ENCODE measurements around the gene C1S.

The C1S gene

DNA sequence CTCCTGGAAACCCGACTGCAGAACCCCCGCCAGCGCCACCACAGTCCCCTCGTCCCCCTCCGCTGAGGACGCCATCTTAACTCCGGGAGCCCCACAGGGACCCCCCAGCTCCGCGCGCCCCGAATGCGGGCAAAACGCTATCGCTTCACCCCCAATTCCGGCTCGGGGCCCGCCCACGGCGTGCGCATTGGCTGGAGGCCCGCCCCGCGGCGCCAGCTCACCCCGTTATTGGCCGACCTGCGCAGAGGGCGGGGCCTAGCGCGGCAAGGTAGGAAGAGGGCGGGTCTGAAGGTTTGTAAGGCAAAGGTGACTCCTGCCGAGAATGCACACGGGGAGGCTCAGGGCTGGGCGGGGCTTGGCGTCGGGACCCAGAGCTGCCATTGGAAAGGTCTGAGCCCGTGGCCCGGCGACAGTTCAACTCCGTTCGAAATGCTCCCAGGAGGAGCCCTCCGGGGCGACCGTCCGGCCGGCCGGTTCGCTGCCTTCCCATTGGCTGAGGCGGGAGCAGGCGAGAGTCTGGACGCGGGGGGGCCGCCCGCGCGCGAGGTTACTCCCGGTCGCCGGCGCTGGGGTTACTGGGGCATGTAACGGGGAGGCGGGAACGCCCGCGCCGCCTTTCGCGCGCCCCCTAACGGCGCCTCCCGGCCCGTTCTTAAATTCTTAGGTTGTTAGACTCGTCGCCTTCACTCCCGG, 42.0 kb upstream of the C1S start, which contains the start of gene LPCAT3:
TSS of gene LPCAT3 (minus strand) at position 127 of the 693 bp plus-strand sequence. CDS start at position 75, 52 bp downstream.
- TF ChIP-seq PPARA (CRISPR knock-in tag; IDR thresholded peaks at IDR 0.05; ENCODE audit: borderline replicate concordance), result 0 out of 2 replicates have a peak, but pooled peaks have one; percentile 33
- no peak for TF ChIP-seq TCF4 (CRISPR knock-in tag; IDR thresholded peaks at IDR 0.05; ENCODE audit: borderline replicate concordance)
- TF ChIP-seq GLIS3 (CRISPR knock-in tag; IDR thresholded peaks at IDR 0.05), result 0 out of 2 replicates have a peak, but pooled peaks have one; percentile 39
- TF ChIP-seq, protein P1, sequence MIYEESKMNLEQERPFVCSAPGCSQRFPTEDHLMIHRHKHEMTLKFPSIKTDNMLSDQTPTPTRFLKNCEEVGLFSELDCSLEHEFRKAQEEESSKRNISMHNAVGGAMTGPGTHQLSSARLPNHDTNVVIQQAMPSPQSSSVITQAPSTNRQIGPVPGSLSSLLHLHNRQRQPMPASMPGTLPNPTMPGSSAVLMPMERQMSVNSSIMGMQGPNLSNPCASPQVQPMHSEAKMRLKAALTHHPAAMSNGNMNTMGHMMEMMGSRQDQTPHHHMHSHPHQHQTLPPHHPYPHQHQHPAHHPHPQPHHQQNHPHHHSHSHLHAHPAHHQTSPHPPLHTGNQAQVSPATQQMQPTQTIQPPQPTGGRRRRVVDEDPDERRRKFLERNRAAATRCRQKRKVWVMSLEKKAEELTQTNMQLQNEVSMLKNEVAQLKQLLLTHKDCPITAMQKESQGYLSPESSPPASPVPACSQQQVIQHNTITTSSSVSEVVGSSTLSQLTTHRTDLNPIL (CRISPR knock-in tag; IDR thresholded peaks at IDR 0.05; ENCODE audit: low read depth), result no peak

DNA sequence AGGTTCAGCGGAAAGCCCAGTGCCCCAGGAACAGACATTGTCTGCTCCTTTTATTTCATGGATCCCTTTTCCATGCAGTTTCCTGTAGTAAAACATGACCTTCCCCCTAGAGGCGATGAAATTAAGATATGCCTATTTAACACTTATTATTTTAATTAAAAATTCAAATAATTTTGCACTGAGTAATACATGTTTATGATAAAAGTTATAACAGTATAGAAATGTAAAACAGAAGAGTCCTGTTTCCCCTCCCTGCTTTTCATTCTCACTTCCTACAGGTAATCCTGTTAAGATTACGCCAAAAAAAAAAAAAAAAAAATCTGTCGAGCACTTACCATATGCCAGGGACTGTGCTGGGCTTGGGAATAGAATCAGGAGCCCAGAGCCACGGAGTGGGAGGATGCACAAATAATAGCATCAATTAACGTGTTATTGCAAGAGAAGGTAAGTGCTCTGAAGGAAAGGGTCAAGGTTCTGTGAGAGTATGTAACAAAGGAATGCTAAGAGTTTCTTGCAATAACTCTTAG, 41.4 kb upstream of the C1S start:
- no peak for ATAC-seq
- no peak for TF ChIP-seq GLIS3 (CRISPR knock-in tag; IDR thresholded peaks at IDR 0.05)
- TF ChIP-seq PPARA (CRISPR knock-in tag; IDR thresholded peaks at IDR 0.05; ENCODE audit: borderline replicate concordance), result no peak
- TF ChIP-seq, protein P1 (CRISPR knock-in tag; IDR thresholded peaks at IDR 0.05; ENCODE audit: low read depth), result no peak
- no peak for TF ChIP-seq ARNTL (CRISPR knock-in tag; IDR thresholded peaks at IDR 0.05; ENCODE audit: borderline replicate concordance, low read depth)
- TF ChIP-seq RARB (CRISPR knock-in tag; IDR thresholded peaks at IDR 0.05), result no peak

More for the DNA sequence above, 42.0 kb upstream of the C1S start, which contains the start of gene LPCAT3:
- peak; percentile 96 for ATAC-seq

DNA sequence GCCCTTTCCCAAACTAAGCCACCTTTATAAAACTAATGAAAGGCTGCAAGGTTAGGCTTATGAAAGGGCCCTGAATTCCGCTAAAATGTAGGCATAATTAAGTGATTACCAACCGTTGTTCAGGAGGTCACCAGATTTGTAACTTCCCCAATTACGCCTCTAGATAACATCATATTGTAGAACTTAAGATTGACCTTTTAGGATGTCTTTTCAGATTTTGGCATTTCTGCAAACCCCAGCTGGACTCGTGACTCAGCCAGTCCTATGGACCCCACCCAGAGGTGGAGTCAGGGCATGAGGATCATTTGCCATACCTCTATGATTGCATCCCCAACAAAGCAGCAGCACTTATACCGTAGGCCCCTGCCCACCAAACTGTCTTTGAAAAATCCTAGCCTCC, 38.6 kb upstream of the C1S start:
- TF ChIP-seq ZNF70 (CRISPR knock-in tag; IDR thresholded peaks at IDR 0.05) (no peak), TCF4 (CRISPR knock-in tag; IDR thresholded peaks at IDR 0.05; ENCODE audit: borderline replicate concordance) (no peak), ZFP30 (CRISPR knock-in tag; IDR thresholded peaks at IDR 0.05) (no peak), ZFP3 (CRISPR knock-in tag; IDR thresholded peaks at IDR 0.05) (no peak)
- TF ChIP-seq, protein P1 (CRISPR knock-in tag; IDR thresholded peaks at IDR 0.05; ENCODE audit: low read depth), result no peak
- TF ChIP-seq, protein P2, sequence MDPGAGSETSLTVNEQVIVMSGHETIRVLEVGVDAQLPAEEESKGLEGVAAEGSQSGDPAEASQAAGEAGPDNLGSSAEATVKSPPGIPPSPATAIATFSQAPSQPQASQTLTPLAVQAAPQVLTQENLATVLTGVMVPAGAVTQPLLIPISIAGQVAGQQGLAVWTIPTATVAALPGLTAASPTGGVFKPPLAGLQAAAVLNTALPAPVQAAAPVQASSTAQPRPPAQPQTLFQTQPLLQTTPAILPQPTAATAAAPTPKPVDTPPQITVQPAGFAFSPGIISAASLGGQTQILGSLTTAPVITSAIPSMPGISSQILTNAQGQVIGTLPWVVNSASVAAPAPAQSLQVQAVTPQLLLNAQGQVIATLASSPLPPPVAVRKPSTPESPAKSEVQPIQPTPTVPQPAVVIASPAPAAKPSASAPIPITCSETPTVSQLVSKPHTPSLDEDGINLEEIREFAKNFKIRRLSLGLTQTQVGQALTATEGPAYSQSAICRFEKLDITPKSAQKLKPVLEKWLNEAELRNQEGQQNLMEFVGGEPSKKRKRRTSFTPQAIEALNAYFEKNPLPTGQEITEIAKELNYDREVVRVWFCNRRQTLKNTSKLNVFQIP (CRISPR knock-in tag; IDR thresholded peaks at IDR 0.05; ENCODE audit: borderline replicate concordance, low read depth), result no peak
- ATAC-seq, result no peak

DNA sequence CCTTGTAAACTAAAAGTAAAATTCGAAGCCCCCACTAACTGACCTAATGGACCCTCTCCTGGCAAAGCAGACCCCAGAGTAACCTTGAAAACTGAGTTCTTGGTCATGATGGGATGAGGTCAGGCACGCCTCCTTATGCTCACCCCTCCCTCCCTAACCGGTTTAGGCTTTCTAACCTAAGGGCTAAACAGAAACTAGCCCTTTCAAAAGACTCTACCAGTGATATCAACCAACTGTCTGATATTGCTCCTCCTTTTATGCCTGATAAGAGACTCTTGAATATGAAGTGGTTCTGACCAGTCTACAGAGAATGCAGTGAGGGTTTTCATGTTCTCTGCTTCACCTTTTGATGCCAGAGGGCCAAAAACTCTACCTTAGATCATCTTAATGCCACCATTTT, 37.4 kb upstream of the C1S start:
- TF ChIP-seq TCF4 (CRISPR knock-in tag; IDR thresholded peaks at IDR 0.05; ENCODE audit: borderline replicate concordance), result no peak
- TF ChIP-seq ZNF565 (CRISPR knock-in tag; conservative IDR thresholded peaks at IDR 0.05; ENCODE audit: low read depth), result no peak
- no peak for TF ChIP-seq BACH2 (CRISPR knock-in tag; IDR thresholded peaks at IDR 0.05; ENCODE audit: borderline replicate concordance)
- no peak for TF ChIP-seq GLIS3 (CRISPR knock-in tag; IDR thresholded peaks at IDR 0.05)
- TF ChIP-seq PPARA (CRISPR knock-in tag; IDR thresholded peaks at IDR 0.05; ENCODE audit: borderline replicate concordance), result no peak
- no peak for ATAC-seq

DNA sequence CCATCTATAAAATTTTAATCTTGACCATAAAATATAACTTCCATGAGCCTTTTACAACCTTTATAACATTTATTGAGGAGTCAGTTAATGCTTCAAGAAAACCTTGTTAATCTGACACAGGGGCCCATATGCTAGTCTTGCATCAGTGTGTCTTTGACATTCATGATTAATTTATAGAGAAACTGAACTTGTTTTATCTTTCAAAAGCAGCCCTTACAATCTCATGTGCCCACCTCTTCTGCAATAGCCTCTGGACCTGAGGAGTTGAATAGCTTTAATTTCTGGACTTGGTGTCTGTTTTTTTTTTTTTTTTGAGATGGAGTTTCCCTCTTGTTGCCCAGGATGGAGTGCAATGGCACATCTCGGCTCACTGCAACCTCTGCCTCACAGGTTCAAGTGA, 33.7 kb upstream of the C1S start:
- ATAC-seq, result no peak
- TF ChIP-seq TCF4 (CRISPR knock-in tag; IDR thresholded peaks at IDR 0.05; ENCODE audit: borderline replicate concordance) (no peak), ZNF70 (CRISPR knock-in tag; IDR thresholded peaks at IDR 0.05) (no peak), CSDC2 (CRISPR knock-in tag; IDR thresholded peaks at IDR 0.05) (no peak), TOX (CRISPR knock-in tag; IDR thresholded peaks at IDR 0.05; ENCODE audit: borderline replicate concordance) (no peak), BACH2 (CRISPR knock-in tag; IDR thresholded peaks at IDR 0.05; ENCODE audit: borderline replicate concordance) (no peak), SNAI2 (CRISPR knock-in tag; IDR thresholded peaks at IDR 0.05) (no peak), OSR1 (CRISPR knock-in tag; IDR thresholded peaks at IDR 0.05) (no peak), GLIS3 (CRISPR knock-in tag; IDR thresholded peaks at IDR 0.05) (no peak), ARNTL (CRISPR knock-in tag; IDR thresholded peaks at IDR 0.05; ENCODE audit: borderline replicate concordance, low read depth) (no peak), ZFP3 (CRISPR knock-in tag; IDR thresholded peaks at IDR 0.05) (no peak)
- TF ChIP-seq, protein P3, sequence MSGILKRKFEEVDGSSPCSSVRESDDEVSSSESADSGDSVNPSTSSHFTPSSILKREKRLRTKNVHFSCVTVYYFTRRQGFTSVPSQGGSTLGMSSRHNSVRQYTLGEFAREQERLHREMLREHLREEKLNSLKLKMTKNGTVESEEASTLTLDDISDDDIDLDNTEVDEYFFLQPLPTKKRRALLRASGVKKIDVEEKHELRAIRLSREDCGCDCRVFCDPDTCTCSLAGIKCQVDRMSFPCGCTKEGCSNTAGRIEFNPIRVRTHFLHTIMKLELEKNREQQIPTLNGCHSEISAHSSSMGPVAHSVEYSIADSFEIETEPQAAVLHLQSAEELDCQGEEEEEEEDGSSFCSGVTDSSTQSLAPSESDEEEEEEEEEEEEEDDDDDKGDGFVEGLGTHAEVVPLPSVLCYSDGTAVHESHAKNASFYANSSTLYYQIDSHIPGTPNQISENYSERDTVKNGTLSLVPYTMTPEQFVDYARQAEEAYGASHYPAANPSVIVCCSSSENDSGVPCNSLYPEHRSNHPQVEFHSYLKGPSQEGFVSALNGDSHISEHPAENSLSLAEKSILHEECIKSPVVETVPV (CRISPR knock-in tag; IDR thresholded peaks at IDR 0.05), result no peak
- TF ChIP-seq, protein P2 (CRISPR knock-in tag; IDR thresholded peaks at IDR 0.05; ENCODE audit: borderline replicate concordance, low read depth), result no peak

Data from SK-N-SH treated with all-trans-retinoic acid at 6 μM for 48 hours (cell line).